Liver (tissue), 3 donors: ENCODE data around the gene ZNF32.

Experiments used
- EGR1 ChIP-seq, 2 donors: IDR thresholded peaks; 2 replicates each; pipeline ENCODE4 v1.6.1; 2016 to 2018; ENCODE audit warnings: antibody characterized with exemption in 2 of 2, low read depth in 2 of 2
- GABPA ChIP-seq, 2 donors: IDR thresholded peaks in 1 of 2; conservative IDR thresholded peaks in 1 of 2; 2 replicates each; pipeline ENCODE4 v1.6.1; 2016; ENCODE audit warnings: antibody characterized with exemption in 2 of 2, mild to moderate bottlenecking in 1 of 2, moderate library complexity in 1 of 2
- SP1 ChIP-seq: IDR thresholded peaks from 2 replicates; pipeline ENCODE4 v1.6.1; 2018; ENCODE audit warnings: antibody characterized with exemption, mild to moderate bottlenecking
- TAF1 ChIP-seq: conservative IDR thresholded peaks from 2 replicates; pipeline ENCODE4 v1.6.1; 2016; ENCODE audit warnings: antibody characterized with exemption, mild to moderate bottlenecking
- YY1 ChIP-seq: IDR thresholded peaks from 2 replicates; pipeline ENCODE4 v1.6.1; 2016; ENCODE audit warnings: antibody characterized with exemption, mild to moderate bottlenecking
- TF ChIP-seq, protein P1 (sequence below): fragments of 150-350 bp; IDR thresholded peaks from 2 replicates; pipeline ENCODE4 v1.5.1; 2017; ENCODE audit warnings: improper control_type of control experiment, low read depth, low read length; ENCODE audit not compliant: missing input control
- TF ChIP-seq, protein P2 (sequence below): IDR thresholded peaks from 2 replicates; pipeline ENCODE4 v1.6.1; 2016; ENCODE audit warnings: antibody characterized with exemption
- TF ChIP-seq, protein P3 (sequence below): IDR thresholded peaks from 2 replicates; pipeline ENCODE4 v1.6.1; 2016; ENCODE audit warnings: antibody characterized with exemption, mild to moderate bottlenecking
- TF ChIP-seq, protein P4 (sequence below): IDR thresholded peaks from 2 replicates; pipeline ENCODE4 v1.6.1; 2016; ENCODE audit warnings: antibody characterized with exemption
- donor health status: healthy.
- donor health status: healthy.

DNA sequence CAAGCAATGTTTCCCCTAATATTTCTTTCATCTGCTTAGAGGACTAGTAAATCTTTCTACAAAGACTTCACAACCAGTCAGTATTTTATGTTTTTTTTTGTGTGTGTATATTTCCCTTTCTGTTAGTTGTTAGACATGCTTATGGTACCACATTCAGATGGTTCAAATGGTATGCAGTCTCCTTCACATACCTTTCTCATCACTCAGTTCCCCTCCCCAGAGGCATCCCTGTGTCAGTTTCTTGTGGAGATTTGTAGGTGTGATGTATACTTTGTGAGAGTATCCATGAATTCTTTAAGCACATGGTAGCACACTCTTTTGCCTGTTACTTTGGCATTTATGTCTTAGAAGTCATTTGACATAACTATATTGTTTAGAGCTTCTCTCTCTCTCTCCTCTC lies 38.0 kb downstream of the ZNF32 start:
- no peak for TF ChIP-seq YY1
- TF ChIP-seq, protein P1, sequence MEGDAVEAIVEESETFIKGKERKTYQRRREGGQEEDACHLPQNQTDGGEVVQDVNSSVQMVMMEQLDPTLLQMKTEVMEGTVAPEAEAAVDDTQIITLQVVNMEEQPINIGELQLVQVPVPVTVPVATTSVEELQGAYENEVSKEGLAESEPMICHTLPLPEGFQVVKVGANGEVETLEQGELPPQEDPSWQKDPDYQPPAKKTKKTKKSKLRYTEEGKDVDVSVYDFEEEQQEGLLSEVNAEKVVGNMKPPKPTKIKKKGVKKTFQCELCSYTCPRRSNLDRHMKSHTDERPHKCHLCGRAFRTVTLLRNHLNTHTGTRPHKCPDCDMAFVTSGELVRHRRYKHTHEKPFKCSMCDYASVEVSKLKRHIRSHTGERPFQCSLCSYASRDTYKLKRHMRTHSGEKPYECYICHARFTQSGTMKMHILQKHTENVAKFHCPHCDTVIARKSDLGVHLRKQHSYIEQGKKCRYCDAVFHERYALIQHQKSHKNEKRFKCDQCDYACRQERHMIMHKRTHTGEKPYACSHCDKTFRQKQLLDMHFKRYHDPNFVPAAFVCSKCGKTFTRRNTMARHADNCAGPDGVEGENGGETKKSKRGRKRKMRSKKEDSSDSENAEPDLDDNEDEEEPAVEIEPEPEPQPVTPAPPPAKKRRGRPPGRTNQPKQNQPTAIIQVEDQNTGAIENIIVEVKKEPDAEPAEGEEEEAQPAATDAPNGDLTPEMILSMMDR = no peak
- TF ChIP-seq SP1 = no peak
- TF ChIP-seq GABPA (IDR thresholded peaks at IDR 0.05 in 1 of 2, conservative IDR thresholded peaks at IDR 0.05 in 1 of 2) = no peak
- TF ChIP-seq, protein P2, sequence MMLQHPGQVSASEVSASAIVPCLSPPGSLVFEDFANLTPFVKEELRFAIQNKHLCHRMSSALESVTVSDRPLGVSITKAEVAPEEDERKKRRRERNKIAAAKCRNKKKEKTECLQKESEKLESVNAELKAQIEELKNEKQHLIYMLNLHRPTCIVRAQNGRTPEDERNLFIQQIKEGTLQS = no peak
- TF ChIP-seq TAF1 = no peak
- TF ChIP-seq, protein P3, sequence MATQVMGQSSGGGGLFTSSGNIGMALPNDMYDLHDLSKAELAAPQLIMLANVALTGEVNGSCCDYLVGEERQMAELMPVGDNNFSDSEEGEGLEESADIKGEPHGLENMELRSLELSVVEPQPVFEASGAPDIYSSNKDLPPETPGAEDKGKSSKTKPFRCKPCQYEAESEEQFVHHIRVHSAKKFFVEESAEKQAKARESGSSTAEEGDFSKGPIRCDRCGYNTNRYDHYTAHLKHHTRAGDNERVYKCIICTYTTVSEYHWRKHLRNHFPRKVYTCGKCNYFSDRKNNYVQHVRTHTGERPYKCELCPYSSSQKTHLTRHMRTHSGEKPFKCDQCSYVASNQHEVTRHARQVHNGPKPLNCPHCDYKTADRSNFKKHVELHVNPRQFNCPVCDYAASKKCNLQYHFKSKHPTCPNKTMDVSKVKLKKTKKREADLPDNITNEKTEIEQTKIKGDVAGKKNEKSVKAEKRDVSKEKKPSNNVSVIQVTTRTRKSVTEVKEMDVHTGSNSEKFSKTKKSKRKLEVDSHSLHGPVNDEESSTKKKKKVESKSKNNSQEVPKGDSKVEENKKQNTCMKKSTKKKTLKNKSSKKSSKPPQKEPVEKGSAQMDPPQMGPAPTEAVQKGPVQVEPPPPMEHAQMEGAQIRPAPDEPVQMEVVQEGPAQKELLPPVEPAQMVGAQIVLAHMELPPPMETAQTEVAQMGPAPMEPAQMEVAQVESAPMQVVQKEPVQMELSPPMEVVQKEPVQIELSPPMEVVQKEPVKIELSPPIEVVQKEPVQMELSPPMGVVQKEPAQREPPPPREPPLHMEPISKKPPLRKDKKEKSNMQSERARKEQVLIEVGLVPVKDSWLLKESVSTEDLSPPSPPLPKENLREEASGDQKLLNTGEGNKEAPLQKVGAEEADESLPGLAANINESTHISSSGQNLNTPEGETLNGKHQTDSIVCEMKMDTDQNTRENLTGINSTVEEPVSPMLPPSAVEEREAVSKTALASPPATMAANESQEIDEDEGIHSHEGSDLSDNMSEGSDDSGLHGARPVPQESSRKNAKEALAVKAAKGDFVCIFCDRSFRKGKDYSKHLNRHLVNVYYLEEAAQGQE = no peak
- TF ChIP-seq, protein P4, sequence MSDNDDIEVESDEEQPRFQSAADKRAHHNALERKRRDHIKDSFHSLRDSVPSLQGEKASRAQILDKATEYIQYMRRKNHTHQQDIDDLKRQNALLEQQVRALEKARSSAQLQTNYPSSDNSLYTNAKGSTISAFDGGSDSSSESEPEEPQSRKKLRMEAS = no peak
- no peak for TF ChIP-seq EGR1 (IDR thresholded peaks at IDR 0.05; ENCODE audit: low read depth in 2 of 2)
